Hematopoietic multipotent progenitor cell treated with erythropoietin and hydrocortisone succinate and interleukin-3 and kit ligand, for 4 days (in vitro differentiated cells): ENCODE data around the gene KCNS1.
"Not testable (repeated sequence)": the region's sequence is repeated elsewhere in the genome, so short reads cannot be mapped to it uniquely, and the experiment has no call there.

Source experiments
- DNase-seq: peaks from one replicate; pipeline ENCODE4 v3.0.0-alpha.2; 2015

Gene KCNS1, protein sequence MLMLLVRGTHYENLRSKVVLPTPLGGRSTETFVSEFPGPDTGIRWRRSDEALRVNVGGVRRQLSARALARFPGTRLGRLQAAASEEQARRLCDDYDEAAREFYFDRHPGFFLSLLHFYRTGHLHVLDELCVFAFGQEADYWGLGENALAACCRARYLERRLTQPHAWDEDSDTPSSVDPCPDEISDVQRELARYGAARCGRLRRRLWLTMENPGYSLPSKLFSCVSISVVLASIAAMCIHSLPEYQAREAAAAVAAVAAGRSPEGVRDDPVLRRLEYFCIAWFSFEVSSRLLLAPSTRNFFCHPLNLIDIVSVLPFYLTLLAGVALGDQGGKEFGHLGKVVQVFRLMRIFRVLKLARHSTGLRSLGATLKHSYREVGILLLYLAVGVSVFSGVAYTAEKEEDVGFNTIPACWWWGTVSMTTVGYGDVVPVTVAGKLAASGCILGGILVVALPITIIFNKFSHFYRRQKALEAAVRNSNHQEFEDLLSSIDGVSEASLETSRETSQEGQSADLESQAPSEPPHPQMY

DNA sequence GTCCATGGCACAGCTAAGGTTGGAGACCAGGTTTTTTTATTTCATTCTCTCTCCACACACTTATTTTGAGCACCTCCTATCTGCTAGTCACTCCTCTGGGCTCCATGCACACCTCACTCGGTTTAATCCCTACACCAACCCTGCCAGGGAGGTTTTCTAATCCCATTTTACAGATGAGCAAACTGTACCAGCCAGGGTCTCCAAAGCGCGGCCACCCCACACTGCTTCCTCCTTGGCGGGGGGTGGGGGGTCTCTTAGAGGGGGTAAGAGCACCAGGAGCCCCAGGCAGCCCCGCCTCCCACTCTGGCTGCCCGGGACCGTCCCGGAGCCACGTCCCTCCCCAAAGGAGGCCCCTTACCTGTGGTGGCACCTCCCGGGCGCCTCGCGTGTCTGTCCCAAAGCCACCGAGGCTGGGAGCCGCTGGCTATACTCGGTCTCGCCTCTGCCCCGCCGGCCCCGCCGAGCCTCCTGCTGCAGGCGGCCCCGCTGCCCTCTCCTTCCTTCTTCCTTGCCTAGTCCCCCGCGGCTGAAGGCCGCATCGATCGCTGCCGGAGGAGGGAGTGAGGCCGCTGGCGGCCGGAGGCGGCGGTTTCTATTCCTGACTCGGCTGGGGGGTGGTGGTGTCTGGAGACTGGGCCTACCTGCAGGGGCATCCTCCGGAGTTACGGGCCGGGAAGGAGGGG, at the start of gene KCNS1:
TSS of gene KCNS1 (minus strand) at position 565 of the 683 bp plus-strand sequence. CDS start 1,891 bp downstream, outside the sequence.
- peak; percentile 57 for DNase-seq

DNA sequence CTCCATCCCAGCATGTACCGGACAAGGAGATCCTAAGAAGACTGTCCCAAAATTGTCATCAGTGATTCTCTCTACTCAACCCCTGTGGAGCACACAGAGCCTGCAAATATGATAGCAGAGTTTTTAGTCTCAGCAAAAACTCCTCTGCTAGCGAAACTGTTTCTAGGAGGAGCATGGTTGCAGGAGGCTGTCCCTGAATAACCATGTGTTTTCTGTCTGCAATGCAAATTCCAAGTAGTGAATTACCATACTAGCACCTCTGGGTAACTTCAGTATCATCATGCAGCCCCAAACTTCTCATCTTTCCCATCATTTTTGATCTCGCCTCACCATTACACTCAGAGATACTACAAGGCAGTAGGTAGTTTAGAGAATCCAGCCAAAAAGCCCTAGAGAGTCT, 48.1 kb upstream of the KCNS1 start:
- DNase-seq, result no peak

DNA sequence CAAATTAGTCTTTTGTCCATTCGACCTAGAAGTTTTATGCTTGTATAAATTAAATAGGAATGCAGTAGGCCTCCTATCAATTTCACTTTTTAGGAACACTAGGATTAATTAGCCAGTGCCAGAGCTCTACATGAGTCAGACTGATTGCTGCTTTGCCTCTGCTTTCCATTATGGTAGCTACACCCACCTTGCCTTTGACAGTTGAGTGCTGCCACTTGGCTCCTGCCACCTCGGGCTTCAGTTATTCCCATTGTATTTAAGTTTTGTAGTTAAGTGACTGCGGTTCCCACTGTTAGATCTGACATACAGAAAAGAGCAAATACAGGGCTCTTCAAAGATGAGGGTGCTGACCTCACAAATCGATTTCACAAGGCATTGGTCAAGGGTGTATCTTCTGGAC, 39.9 kb upstream of the KCNS1 start:
- no peak for DNase-seq

DNA sequence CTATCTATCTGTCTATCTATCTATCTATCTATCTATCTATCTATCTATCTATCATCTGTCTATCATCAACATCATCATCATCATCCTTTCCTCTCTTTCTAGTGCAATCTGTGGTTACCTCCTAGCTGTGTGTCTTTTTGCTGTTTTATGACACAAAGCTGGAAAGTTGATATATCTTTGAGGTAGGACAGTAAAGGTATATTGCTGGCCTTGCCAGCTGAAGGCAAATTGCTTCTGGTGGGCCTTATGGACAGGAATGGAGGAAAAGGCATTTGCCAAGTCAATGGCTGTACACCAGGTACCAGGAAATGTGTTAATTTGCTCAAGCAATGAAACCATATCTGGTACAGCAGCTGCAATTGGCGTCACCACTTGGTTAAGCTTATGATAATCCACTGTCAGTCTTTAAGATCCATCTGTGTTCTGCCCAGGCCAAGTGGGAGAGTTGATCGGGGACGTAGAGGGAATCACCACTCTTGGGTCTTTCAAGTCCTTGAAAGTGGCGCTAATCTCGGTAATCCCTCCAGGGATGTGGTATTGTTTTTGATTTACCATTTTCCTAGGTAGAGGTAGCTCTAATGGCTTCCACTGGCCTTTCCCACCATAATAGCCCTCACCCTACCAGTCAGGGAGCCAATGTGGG, 38.9 kb upstream of the KCNS1 start:
- DNase-seq, result not testable (repeated sequence)

DNA sequence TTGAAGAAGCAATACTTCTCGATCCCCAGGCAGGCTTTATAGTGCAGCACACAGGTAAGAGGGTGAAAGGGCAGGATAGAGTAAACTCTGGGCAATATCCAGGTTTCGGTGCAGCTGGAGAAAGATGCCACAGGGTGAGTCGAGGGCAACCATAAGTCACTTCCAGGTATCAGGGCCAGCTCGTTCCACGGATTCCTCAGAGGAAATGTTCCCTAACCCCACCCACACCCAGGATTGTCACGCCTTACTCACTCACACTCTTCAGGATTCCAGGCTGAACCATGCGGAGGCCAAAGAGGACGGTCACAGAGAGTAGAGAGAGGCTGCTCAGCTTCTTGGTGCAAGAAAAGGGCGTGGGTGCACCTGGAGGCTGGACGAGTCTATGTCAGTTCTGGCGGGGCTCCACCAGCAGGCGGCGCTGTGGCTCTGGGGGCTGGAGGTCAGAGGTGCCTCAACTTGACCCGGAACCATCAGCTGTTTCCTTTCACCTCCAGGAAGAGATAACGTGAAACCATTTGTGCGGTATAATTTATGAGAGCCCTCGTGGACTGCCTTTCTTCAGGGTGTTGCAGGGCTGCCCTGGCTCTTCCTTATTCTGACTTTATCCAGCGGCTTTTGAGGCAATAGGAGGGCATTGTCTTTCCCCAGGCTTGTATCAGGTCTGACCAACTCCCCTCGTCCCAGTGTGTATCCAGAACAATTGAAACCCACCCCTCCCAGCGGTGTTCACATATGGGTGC, 37.8 kb upstream of the KCNS1 start:
- DNase-seq, result peak; percentile 81

DNA sequence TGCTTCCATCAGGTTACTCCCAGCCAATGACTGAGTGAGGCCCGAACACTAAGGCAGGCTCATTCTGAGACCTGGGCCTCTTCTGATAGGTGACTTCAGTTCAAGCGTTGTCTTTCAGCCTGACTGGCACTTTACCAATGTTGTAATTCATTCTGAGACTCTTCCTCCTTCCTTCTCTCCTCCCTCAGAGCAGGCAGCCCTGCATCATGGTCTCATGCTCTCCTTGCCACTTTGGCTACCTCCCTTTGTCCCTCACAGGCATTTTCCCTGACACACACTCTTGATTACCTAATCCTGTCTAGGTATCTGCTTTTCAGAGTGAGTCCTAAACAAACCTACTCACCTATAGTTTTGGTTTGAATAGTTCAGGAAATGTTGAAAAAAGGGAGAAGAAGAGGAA, 36.0 kb upstream of the KCNS1 start:
- DNase-seq, result no peak

DNA sequence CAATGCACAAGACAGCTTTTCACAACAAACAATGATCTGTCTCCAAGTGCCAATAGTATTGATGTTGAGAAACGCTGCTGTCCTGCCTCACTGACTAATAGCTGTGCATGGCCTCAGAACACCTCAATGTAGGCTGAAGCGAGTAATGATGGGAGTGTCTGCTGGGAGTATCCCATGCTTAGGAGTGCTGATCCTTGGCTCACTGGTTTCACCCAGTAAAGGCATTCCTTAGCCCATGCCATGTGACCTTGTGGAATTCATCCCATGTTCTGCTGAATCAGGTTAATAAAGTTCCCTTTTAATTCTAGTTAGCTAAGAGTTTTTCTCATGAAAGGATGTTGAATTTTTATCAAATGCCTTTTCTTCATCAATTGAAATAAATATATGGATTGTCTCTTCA, 27.2 kb upstream of the KCNS1 start:
- no peak for DNase-seq

DNA sequence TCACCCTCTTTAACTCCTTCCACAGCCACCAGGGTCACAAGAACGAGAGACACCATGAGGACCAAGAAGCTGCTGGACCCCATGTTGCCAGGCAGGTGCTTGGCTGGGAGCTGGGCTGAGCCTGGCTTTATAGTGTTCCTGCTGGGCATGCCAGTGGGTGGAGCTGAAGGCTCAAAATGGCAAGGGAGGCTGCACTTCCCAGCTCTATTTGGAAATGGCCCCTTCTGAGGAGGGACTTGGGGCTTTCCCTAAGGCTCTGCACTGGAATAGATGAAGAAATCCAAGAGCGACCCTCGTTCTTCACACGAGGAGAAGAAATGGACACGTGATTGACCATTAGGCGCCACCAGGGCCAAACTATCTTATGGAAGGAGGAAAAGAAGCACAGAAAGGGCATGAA, 23.4 kb upstream of the KCNS1 start, which contains the start of gene WFDC12:
TSS of gene WFDC12 (minus strand) at position 101 of the 400 bp plus-strand sequence. CDS start at position 83, 18 bp downstream.
- no peak for DNase-seq

DNA sequence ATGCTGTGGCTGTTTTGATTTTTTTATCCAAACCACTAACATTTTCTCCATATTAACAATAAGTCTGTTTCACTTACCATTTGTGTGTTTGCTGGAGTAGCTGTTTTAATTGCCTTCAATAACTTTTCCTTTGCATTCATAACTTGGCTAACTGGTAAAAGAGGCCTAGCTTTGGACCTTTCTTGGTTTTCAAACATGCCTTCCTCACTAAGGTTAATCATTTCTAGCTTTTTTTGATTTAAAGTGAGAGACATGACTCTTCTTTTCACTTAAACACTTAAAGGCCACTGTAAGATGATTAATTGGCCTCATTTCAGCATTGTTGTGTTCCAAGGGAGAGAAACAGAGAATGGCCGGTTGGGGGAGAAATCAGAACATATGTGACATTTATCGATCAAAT, 20.5 kb upstream of the KCNS1 start:
- DNase-seq, result no peak

DNA sequence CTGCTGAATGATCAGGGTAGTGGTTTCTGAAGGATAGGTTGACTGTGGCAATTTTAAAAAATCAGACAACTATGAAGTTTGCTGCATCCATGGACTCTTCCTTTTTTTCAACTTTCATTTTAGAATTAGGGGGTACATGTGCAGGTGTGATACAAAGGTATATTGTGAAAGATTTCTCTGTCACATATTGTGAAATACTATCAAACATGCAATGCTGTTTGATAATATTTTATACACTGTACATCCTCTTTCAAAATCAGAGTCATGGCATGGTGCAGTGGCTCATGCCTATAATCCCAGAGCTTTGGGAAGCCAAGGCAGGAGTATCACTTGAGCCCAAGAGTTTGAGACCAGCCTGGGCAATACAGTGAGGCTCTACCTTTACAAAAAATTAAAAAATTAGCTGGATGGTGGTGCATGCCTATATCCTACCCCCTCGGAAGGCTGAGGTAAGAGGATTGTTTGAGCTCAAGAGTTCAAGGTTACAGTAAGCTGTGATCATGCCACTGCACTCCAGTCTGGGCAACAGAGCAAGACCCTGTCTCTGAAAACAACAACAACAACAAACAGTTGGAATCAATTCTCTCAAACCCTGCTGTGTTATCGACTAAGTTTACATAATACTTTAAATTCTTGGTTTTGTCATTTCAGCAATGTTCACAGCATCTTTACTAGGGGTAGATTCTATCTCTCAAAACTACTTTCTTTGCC, 18.8 kb upstream of the KCNS1 start:
- DNase-seq, result no peak

DNA sequence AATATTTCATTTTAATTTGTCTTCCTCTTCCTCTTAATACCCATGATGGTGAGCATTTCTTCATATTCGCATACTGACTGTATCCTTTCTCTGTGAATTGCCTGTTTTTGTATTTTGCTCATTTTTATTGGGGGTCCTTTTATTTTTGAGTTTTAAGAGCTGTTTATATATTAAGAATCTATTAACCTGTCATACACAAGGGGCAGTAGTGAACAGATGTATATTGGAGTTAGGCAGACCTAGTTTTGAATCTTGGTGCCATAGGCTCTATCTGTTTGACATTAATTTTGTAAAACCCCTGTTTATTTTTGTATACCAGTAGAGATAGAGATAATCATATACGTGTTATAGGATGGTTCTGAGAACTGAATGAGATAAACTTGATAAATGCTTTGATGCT, 17.1 kb upstream of the KCNS1 start:
- DNase-seq, result no peak

DNA sequence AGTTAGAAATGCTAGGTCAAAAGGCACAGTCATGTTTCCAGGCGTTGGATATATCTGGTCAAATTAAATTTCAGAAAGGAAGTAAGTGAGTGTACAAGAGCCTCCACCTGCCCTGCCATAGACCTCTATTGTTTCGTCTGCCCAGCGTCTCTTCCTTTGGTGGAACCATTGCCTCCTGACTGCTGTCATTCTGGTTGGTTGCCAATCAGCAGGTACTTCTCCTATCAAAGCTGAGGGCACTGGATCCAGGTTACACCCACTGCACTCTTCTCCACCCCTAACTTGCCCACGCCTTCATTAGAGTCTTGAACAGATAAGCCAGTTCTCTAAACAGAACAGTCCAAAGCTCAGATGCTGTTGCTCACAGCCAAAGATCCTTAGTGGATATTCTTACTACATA, 16.7 kb upstream of the KCNS1 start:
- DNase-seq, result no peak

DNA sequence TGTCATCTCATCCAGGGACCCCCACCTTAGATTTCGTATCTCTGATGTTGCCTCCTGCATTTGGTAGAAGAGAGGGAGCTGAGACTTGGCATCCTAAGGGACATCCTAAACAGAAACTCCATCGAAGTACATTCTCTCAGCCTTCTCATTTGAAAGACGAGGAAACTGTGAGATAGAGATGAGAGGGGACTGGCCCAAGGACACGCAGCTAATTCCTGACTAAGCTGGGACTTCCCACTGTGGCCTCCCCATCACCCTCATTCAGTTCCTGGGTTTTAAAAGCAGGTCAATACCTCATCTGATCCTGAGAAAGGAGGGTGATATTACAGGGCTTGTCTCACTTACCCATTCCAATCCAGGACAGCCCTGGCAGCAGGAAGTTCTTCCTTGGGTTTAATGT, 14.9 kb upstream of the KCNS1 start:
- no peak for DNase-seq

DNA sequence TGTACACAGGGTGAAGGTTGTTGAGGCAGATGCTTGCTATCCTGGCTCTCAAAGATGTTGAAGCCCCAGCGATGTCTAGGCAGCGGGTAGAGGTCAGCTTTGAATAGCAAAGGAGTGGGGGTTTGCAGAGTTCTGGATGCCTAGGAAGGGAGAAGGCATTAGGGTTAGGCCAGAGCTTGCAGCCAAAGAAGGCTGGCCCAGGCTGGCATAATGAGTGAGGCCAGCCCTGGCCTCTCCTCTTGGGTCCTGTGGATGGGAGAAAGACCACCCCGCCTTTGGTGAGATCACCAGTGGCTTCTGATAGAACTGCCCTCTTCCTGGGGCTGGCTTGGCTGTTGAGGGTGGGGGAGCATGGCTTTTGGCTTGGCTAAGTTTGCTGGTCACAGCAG, 14.5 kb upstream of the KCNS1 start:
- no peak for DNase-seq

DNA sequence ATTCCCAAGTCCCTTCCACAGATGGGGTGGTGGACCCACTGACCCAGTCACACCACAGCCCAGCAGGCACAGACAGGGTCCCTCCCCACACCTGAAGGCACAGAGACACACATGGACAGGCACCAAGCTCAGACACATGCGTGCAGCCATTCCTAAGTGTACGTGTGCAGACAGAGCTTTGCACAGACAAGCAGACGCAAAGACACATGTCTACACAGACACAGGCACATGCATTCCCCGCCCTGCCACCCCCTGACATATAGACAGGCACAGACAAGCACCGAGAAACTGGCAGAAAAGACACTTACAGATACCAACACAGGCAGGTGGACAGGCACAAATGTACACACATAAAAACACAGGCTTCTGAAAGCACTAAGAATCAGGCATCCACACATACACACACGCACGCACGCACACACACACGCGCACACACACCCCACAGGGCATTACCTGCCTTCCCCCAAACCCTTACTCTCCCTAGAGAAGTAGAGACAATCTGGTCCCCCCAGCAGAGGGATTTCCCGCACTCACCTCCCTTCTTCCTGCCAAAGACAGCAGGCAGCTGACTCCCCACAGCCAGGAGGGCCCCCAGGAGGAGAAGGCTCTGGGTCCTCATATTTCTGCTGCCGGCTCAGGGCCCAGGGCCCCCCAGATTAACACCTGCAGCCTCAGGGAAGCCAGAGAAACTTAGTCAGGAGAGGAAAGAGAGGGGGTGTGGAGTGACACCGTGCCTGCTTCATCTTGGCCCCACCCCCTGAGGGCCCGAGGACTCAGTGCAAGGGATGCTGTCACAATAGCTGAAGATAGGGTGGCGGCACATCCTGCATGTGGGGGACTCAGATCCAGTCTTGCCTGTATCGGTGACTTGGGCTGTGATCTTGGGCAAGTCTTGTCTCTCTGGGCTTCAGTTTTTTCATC, 13.8 kb upstream of the KCNS1 start, which contains the start of gene WFDC5:
TSS of gene WFDC5 (minus strand) at position 710 of the 921 bp plus-strand sequence. CDS start at position 619, 91 bp downstream.
- peak; percentile 28 for DNase-seq

DNA sequence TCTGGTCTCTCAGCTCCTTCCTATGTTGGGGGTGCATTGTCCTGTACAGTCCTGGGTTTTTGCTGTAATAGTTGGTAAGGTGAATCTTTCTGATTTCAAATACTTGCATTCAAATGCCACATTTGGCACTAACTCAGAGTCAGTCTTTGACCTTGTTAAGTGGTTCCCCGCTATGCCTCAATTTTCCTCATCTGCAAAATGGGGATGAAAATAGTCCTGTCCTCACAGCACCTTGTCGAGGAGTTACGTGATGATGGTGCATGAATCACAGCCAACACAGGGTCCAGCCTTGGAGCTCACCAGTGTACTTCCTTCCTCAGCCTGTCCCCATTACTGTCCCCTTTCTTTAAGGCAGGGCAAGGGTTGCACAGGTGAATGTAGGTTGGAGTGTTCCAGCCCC, 12.9 kb upstream of the KCNS1 start:
- DNase-seq, result no peak

DNA sequence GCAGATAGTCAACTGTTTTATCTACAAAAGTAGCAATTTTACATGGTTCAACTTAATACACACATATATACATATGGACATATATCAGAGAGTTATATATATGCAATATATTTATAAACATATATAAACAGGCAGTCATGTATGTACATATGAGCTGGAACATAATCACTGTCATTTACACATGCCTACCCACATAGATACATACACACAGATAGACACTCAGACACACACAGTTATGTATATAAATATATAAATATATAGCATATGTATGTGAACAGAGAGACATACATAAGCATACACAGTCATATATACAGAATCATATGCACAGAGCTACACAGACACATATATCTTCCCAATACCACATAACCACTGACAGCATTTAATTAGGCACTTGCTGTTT, 11.8 kb upstream of the KCNS1 start:
- DNase-seq, result no peak

DNA sequence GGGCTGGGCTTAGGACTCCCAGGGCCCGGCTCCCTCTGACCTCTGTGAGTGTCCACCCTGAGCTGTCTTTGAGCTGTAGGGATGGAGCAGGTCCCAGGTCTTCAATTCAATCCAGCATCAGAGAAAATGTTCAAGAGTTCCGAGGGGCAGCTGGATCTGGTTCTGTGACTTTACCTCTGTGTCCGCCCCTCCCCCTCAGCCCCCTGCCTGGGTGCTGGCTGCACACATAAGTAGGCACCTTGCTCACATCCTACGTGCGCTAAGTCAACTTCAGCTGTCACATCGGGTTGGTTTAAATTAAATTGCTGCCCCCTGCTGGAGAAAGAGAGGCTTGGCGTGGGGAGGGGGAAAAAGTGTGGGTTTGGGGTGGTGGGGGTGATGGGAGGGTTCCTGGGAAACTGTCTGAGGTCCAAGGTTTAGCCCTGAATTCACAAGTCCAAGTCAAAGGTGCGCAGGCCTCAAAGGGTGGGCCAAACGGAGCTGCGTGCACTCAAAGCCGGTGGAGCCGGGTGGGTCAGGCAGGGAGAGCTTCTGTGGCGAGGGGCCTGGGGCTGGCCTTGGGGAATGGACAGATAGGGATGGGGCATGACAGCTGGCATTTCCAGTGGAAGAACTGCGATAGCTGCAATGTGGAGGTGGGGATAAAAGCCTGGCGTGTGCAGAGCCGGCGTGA, 11.0 kb upstream of the KCNS1 start:
- peak; percentile 50 for DNase-seq

DNA sequence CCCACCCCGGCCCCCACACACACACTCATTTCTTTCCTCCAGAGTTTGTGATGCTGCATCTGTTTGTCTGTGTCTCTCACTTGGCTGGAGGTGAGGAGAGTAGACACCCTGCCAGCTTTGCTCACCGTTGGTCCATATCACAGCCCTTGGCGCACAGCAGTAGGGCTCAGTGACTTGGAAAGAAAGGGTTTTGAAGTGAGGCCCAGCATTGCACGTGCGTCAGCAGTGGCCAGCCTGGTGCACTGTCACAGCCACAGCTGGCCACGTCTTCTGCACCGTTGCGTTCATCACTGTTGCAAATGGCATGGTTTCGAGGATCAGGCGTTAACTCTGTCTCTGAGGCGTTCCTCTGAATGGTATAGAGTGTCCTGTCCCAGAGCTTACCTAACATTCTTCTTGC, 10.4 kb upstream of the KCNS1 start:
- DNase-seq, result no peak

DNA sequence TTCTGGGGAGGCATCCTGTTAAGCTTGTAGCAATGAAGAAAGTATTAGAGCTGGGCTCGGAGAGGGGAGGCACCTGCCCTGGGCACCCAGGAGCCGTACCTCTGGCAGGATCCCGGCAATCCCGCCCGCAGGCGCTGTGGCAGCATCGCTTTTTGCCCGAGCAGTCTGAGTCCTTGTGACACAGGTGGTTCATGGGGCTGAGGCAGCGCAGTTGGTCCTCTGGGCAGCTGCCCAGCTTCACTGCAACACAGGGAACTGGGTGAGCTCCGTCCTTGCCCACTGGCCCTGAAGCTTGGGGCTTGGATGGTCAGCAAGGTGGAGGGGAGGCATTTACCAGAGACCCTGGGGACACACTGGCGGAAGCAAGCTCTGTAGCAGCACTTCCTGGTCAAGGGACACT, 9.4 kb upstream of the KCNS1 start:
- no peak for DNase-seq
